OCI-LY7 (cell line): ENCODE measurements around the gene KDM6B. TPM values are rescaled to one million over a fixed set of nuclear protein-coding genes. Genes with fewer than 3 reads are reported as not detected.
"Not testable (repeated sequence)": the region's sequence is repeated elsewhere in the genome, so short reads cannot be mapped to it uniquely, and the experiment has no call there.

Experiments
- BruUV-seq: library from RNA; stranded (reverse); fragments of 400-500 nt; replicated peaks from 2 replicates; lab custom pipeline; 2021; lab: Mats Ljungman, UMichigan
- CTCF ChIA-PET: fragments of 300-600 bp; sonication (Branson Sonifier 250); formaldehyde crosslinking; loops from one replicate; lab custom pipeline; 2022; ENCODE audit warnings: antibody characterized with exemption; ENCODE audit not compliant: unreplicated experiment; lab: Charles Lee
- POLR2A ChIA-PET: fragments of 300-600 bp; sonication (Branson Sonifier 250); formaldehyde crosslinking; loops from one replicate; lab custom pipeline; 2022; ENCODE audit warnings: antibody characterized with exemption; lab: Charles Lee
- DNase-seq: peaks from one replicate; pipeline ENCODE4 v3.0.0-alpha.2; 2015; ENCODE audit warnings: low spot score
- H2AFZ ChIP-seq: fragments of 200-600 bp; sonication (generic), shearing (Covaris generic); 2 replicates; pipeline ENCODE4 v1.6.1; 2014; ENCODE audit warnings: mild to moderate bottlenecking, antibody characterized with exemption, low read length, moderate library complexity
- H3K27ac ChIP-seq: fragments of 200-600 bp; sonication (generic); 2 replicates; pipeline ENCODE4 v1.5.1; 2014; ENCODE audit warnings: mixed run types, low read depth, mild to moderate bottlenecking, moderate library complexity, low read length, inconsistent platforms; ENCODE audit not compliant: poor library complexity, severe bottlenecking
- H3K36me3 ChIP-seq: fragments of 200-600 bp; sonication (generic); 2 replicates; pipeline ENCODE4 v1.6.1; 2014; ENCODE audit warnings: mild to moderate bottlenecking, antibody characterized with exemption, low read length, moderate library complexity, mixed read lengths; ENCODE audit not compliant: insufficient read depth
- H3K4me1 ChIP-seq: fragments of 200-600 bp; sonication (generic); 2 replicates; pipeline ENCODE4 v1.5.1; 2014; ENCODE audit warnings: mild to moderate bottlenecking, low read length; ENCODE audit not compliant: insufficient read depth, poor library complexity, severe bottlenecking
- H3K4me2 ChIP-seq: fragments of 200-600 bp; sonication (generic); 2 replicates; pipeline ENCODE4 v1.6.1; 2014; ENCODE audit warnings: mild to moderate bottlenecking, low read length
- H3K4me3 ChIP-seq: fragments of 200-600 bp; sonication (generic); 2 replicates; pipeline ENCODE4 v1.5.1; 2014; ENCODE audit warnings: mild to moderate bottlenecking, low read depth, low read length; ENCODE audit not compliant: poor library complexity, severe bottlenecking
- H3K79me2 ChIP-seq: fragments of 200-600 bp; sonication (generic); 2 replicates; pipeline ENCODE4 v1.6.1; 2016; ENCODE audit warnings: low read depth, mild to moderate bottlenecking, low read length, moderate library complexity, mixed read lengths; ENCODE audit not compliant: insufficient read depth
- H3K9me2 ChIP-seq: fragments of 200-600 bp; sonication (generic); 2 replicates; pipeline ENCODE4 v1.6.1; 2016; ENCODE audit warnings: mild to moderate bottlenecking, low read length, mixed read lengths; ENCODE audit not compliant: insufficient read depth
- H3K9me3 ChIP-seq: fragments of 200-600 bp; sonication (generic); 2 replicates; pipeline ENCODE4 v1.6.1; 2014; ENCODE audit warnings: mild to moderate bottlenecking, mixed run types, low read length, mixed read lengths
- H4K20me1 ChIP-seq: fragments of 200-600 bp; sonication (generic); 2 replicates; pipeline ENCODE4 v1.6.1; 2014; ENCODE audit warnings: mild to moderate bottlenecking, antibody characterized with exemption, low read length, moderate library complexity, mixed read lengths; ENCODE audit not compliant: insufficient read depth
- CTCF ChIP-seq: fragments of 200-600 bp; sonication (generic); conservative IDR thresholded peaks from 2 replicates; pipeline ENCODE4 v1.5.1; 2014; ENCODE audit warnings: mild to moderate bottlenecking, antibody characterized with exemption, low read length, moderate library complexity, mixed read lengths
- EZH2phosphoT487 ChIP-seq: fragments of 200-600 bp; sonication (generic); IDR thresholded peaks from 2 replicates; pipeline ENCODE4 v1.6.1; 2018; ENCODE audit warnings: low read depth, borderline replicate concordance, mild to moderate bottlenecking, mixed run types, antibody characterized with exemption, low read length, moderate library complexity, mixed read lengths
- intact Hi-C: fragments of 100-400 bp; cut with micrococcal nuclease; formaldehyde crosslinking; loops from one replicate; pipeline ENCODE4 v1.10.0; 2022; ENCODE audit not compliant: unreplicated experiment
- total RNA-seq, 2 experiments: library from RNA; depleted of rRNA in 1 of 2; stranded (reverse); fragments of >200 nt in 1 of 2; shearing (Covaris generic) in 1 of 2; gene quantifications; 2 replicates each; pipeline ENCODE4 v1.2.3, GENCODE V29; 2014 to 2022

The KDM6B gene
- total RNA-seq, 2 experiments from 2014 or later: 10.0 to 62.9 TPM

GRCh38 chr17:7858522-7858810 lies 24.4 kb downstream of the KDM6B start:
- CTCF ChIA-PET: no interaction called here
- DNase-seq: peak; percentile 83

GRCh38 chr17:7859028-7859427 lies 25.0 kb downstream of the KDM6B start:
- POLR2A ChIA-PET: interaction anchor here (1.4 kb wide), 1 partner anchor 26 kb away, joined by 3 read pairs; no protein-coding TSS in a partner anchor
- BruUV-seq: no TSS peak
- Histone ChIP-seq H3K4me1 (peaks cover 59% of the 10 kb centered on the region), H3K36me3 (peaks cover 76% of the 10 kb centered on the region), H3K27ac (peak overlapping the region; percentile 86), H3K79me2 (peaks cover 67% of the 10 kb centered on the region), H4K20me1 (peaks cover 8% of the 10 kb centered on the region; the same call in 1 of the 2 replicates), H3K4me3 (peak overlapping the region; percentile 86), H3K9me3 (no peaks in the 10 kb centered on the region), H3K9me2 (no peaks in the 10 kb centered on the region), H2AFZ (no peak overlapping the region), H3K4me2 (peak overlapping the region; percentile 95)
- intact Hi-C loops: no loop called here
- no peak for DNase-seq
- CTCF ChIA-PET: no interaction called here
- TF ChIP-seq EZH2phosphoT487: no peak
- no peak for TF ChIP-seq CTCF

More at GRCh38 chr17:7858522-7858810, 24.4 kb downstream of the KDM6B start:
- Histone ChIP-seq H3K9me2 (no peaks in the 10 kb centered on the region), H3K4me3 (peak overlapping the region; percentile 86), H3K4me2 (peak overlapping the region; percentile 95), H3K4me1 (peaks cover 53% of the 10 kb centered on the region), H3K9me3 (no peaks in the 10 kb centered on the region), H3K36me3 (peaks cover 76% of the 10 kb centered on the region), H3K27ac (peak overlapping the region; percentile 86), H4K20me1 (peaks cover 8% of the 10 kb centered on the region; the same call in 1 of the 2 replicates), H2AFZ (peak overlapping the region; percentile 66; the same call in 1 of the 2 replicates), H3K79me2 (peaks cover 67% of the 10 kb centered on the region)
- TF ChIP-seq CTCF (peak; percentile 71), EZH2phosphoT487 (no peak)
- POLR2A ChIA-PET: no interaction called here
- intact Hi-C loops: no loop called here
- no TSS peak for BruUV-seq

GRCh38 chr17:7862692-7863437 lies 28.8 kb downstream of the KDM6B start:
- Histone ChIP-seq H3K27ac (peak overlapping the region; percentile 27), H3K79me2 (peaks cover 62% of the 10 kb centered on the region), H3K9me2 (no peaks in the 10 kb centered on the region), H3K4me1 (peaks cover 49% of the 10 kb centered on the region), H3K4me3 (peak overlapping the region; percentile 6), H2AFZ (no peak overlapping the region), H3K36me3 (peaks cover 96% of the 10 kb centered on the region), H4K20me1 (peaks cover 8% of the 10 kb centered on the region; the same call in 1 of the 2 replicates), H3K4me2 (peak overlapping the region; percentile 53), H3K9me3 (no peaks in the 10 kb centered on the region)
- intact Hi-C loops: loop anchor here (1.0 to 2.0 kb wide), 3 partner anchors 24 to 126 kb away; no protein-coding TSS in a partner anchor
- no TSS peak for BruUV-seq
- DNase-seq: peak; percentile 69
- ChIA-PET CTCF (no interaction called here), POLR2A (interaction anchor here (0.6 to 0.7 kb wide), 2 partner anchors 9 to 55 kb away, joined by 3 to 5 read pairs; no protein-coding TSS in a partner anchor)
- TF ChIP-seq EZH2phosphoT487: no peak
- peak; percentile 91 for TF ChIP-seq CTCF

GRCh38 chr17:7864384-7864783 lies 30.4 kb downstream of the KDM6B start:
- BruUV-seq, H3K27ac ChIP-seq, H2AFZ ChIP-seq, H3K9me3 ChIP-seq, H3K4me3 ChIP-seq, H3K9me2 ChIP-seq, H4K20me1 ChIP-seq, CTCF ChIA-PET, H3K4me2 ChIP-seq, DNase-seq, intact Hi-C loops: not testable (repeated sequence)
- peaks cover 96% of the 10 kb centered on the region for H3K36me3 ChIP-seq
- H3K79me2 ChIP-seq: peaks cover 47% of the 10 kb centered on the region
- peaks cover 40% of the 10 kb centered on the region for H3K4me1 ChIP-seq
- POLR2A ChIA-PET: interaction anchor here (1.4 kb wide), 1 partner anchor 14 kb away, joined by 4 read pairs; no protein-coding TSS in a partner anchor
